Smooth muscle cell (in vitro differentiated cells): ENCODE results near the gene KLHL22. TPM values are rescaled to one million over a fixed set of nuclear protein-coding genes. Genes with fewer than 3 reads are reported as not detected.

Experiments
- DNase-seq: peaks from one replicate; lab custom pipeline; 2025; ENCODE audit not compliant: unreplicated experiment; lab: John Stamatoyannopoulos, UW
- H2AFZ ChIP-seq: fragments of 200-600 bp; sonication (generic); 2 replicates; pipeline ENCODE4 v1.6.0; 2016; ENCODE audit warnings: antibody characterized with exemption, low read depth, mild to moderate bottlenecking
- H3F3A ChIP-seq: fragments of 200-600 bp; sonication (generic); 2 replicates; pipeline ENCODE4 v1.6.0; 2017; ENCODE audit warnings: antibody characterized with exemption, low read depth
- H3K27ac ChIP-seq: fragments of 200-600 bp; sonication (generic); 2 replicates; pipeline ENCODE4 v1.5.1; 2016; ENCODE audit warnings: low read depth, mild to moderate bottlenecking
- H3K27me3 ChIP-seq: fragments of 200-600 bp; sonication (generic); 2 replicates; pipeline ENCODE4 v1.6.1; 2016; ENCODE audit warnings: low read depth, mild to moderate bottlenecking
- H3K36me3 ChIP-seq: fragments of 200-600 bp; sonication (generic); 2 replicates; pipeline ENCODE4 v1.5.1; 2016; ENCODE audit warnings: low read depth
- H3K4me1 ChIP-seq: fragments of 200-600 bp; sonication (generic); 2 replicates; pipeline ENCODE4 v1.5.1; 2016; ENCODE audit warnings: low read depth
- H3K4me2 ChIP-seq: fragments of 200-600 bp; sonication (generic); 2 replicates; pipeline ENCODE4 v1.6.0; 2016; ENCODE audit warnings: mild to moderate bottlenecking
- H3K4me3 ChIP-seq: fragments of 200-600 bp; sonication (generic); 2 replicates; pipeline ENCODE4 v1.5.1; 2016; ENCODE audit warnings: mild to moderate bottlenecking
- H3K79me2 ChIP-seq: fragments of 200-600 bp; sonication (generic); 2 replicates; pipeline ENCODE4 v1.6.0; 2016; ENCODE audit warnings: low read depth, mild to moderate bottlenecking
- H3K9ac ChIP-seq: fragments of 200-600 bp; sonication (generic); 2 replicates; pipeline ENCODE4 v1.6.0; 2016; ENCODE audit warnings: low read depth
- H3K9me3 ChIP-seq: fragments of 200-600 bp; sonication (generic); replicated peaks from 2 replicates; pipeline ENCODE4 v1.5.1; 2016; ENCODE audit warnings: low read depth
- H4K20me1 ChIP-seq: fragments of 200-600 bp; sonication (generic); 2 replicates; pipeline ENCODE4 v1.6.0; 2016; ENCODE audit warnings: low read depth
- WGBS: methylation state at CpG from one replicate; pipeline ENCODE4 v1.1.7; 2016; ENCODE audit warnings: low lambda C conversion rate; 5-methylcytosine and 5-hydroxymethylcytosine counted together
- polyA plus RNA-seq: library from polyadenylated mRNA; unstranded; fragments of >200 nt; fragmentation: Nextera tagmentation; extraction: Ambion mirVana; gene quantifications from 2 replicates; pipeline ENCODE4 v1.2.1, GENCODE V29; 2016
- total RNA-seq: library from RNA; depleted of rRNA; stranded (reverse); fragments of >200 nt; gene quantifications from 2 replicates; pipeline ENCODE4 v1.2.3, GENCODE V29; 2014
- TF ChIP-seq, protein P1 (sequence below): fragments of 200-600 bp; sonication (generic); IDR thresholded peaks from 2 replicates; pipeline ENCODE4 v1.5.1; 2017; ENCODE audit warnings: borderline replicate concordance, mild to moderate bottlenecking, antibody characterized with exemption; ENCODE audit not compliant: insufficient read depth, poor library complexity, severe bottlenecking

KLHL22 gene
- total and polyA plus RNA-seq, 2 experiments from 2014 or later, result 17.1 to 27.3 TPM

DNA sequence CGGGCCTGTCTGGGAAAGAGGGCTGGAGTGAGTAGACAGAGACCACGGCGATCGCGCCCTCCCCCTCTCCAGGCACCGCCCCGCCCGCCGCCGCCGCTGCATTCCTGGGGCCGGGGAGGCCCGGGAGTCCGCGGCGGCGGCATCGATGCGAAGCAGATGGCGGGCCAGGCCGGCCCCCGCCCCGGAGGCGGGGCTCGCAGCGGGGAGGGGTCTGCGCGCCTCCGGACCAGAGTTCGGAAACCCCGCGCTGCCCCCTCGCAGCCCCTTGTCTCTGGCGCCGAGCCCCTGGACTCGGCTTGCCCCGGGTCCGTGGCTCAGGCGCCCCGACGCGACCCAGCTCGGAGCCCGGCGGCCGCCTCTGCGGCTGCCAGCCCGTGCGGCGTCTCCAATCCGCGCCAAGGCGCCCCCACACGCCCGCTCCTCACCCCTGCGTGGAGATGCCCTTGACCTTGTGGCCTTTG is 59.3 kb downstream of the KLHL22 start:
- DNase-seq, result no peak
- under 1% methylated on average over 32 of the region's 56 CpGs for WGBS
- Histone ChIP-seq H3K27ac (peak overlapping the region; percentile 57), H3K36me3 (no peaks in the 10 kb centered on the region), H3K4me1 (peaks cover 12% of the 10 kb centered on the region), H3K9me3 (no peaks in the 10 kb centered on the region), H3K27me3 (no peaks in the 10 kb centered on the region), H3K4me3 (peak overlapping the region; percentile 67), H3K9ac (peak overlapping the region; percentile 83), H3F3A (peaks cover 10% of the 10 kb centered on the region), H2AFZ (no peak overlapping the region), H4K20me1 (peaks cover 52% of the 10 kb centered on the region), H3K4me2 (peak overlapping the region; percentile 100), H3K79me2 (peaks cover 46% of the 10 kb centered on the region)
- TF ChIP-seq, protein P1, sequence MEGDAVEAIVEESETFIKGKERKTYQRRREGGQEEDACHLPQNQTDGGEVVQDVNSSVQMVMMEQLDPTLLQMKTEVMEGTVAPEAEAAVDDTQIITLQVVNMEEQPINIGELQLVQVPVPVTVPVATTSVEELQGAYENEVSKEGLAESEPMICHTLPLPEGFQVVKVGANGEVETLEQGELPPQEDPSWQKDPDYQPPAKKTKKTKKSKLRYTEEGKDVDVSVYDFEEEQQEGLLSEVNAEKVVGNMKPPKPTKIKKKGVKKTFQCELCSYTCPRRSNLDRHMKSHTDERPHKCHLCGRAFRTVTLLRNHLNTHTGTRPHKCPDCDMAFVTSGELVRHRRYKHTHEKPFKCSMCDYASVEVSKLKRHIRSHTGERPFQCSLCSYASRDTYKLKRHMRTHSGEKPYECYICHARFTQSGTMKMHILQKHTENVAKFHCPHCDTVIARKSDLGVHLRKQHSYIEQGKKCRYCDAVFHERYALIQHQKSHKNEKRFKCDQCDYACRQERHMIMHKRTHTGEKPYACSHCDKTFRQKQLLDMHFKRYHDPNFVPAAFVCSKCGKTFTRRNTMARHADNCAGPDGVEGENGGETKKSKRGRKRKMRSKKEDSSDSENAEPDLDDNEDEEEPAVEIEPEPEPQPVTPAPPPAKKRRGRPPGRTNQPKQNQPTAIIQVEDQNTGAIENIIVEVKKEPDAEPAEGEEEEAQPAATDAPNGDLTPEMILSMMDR, result no peak

DNA sequence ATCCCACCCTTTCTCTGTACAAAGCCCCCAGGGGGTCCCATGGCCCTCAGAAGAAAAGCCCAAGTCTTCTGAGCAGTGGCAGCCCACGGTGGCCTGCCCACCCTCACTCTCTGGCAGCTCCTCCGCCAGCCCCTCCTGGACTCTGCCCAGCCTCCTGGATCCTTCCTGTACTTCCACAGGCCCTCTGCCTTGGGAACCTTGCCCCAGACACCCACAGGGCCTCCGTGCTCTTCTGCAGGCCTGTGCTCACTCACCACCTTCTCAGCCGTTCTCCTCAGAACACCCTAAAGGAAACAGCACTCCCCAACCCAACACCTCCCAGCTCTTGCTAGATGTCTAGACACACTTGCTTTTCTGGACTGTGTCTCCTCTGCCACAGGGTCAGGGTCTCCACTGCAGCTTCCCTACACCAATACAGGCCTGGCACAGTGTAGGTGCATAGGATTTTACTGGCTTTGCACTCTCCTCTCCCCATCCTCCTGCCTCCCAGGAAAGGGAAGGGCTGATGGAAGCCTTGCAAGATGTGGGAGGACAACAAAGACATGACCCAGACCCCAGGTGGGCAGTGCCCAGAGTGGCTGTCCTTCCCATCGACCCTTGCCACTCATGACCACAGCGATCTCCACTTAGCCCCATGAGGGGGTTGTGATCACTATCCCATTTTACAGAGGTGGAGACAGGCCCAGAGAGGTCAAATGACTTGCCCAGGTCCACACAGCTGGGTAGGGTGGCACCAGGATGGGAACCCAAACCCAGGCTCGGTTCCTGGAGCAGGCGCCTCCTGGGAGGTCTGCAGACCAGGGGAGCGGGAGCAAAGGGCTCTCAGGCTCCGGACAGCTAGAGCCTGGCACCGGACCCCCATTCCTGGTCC is 59.9 kb downstream of the KLHL22 start:
- peak overlapping the region; percentile 54 for H3K27ac ChIP-seq
- peak overlapping the region; percentile 100 for H3K4me2 ChIP-seq
- peak overlapping the region; percentile 67 for H3K4me3 ChIP-seq
- H2AFZ ChIP-seq, result no peak overlapping the region
- H3K36me3 ChIP-seq, result no peaks in the 10 kb centered on the region
- WGBS, result 43% methylated on average over 8 of the region's 11 CpGs
- peaks cover 46% of the 10 kb centered on the region for H3K79me2 ChIP-seq
- no peak for DNase-seq
- H3K27me3 ChIP-seq, result no peaks in the 10 kb centered on the region
- peaks cover 12% of the 10 kb centered on the region for H3K4me1 ChIP-seq
- peak overlapping the region; percentile 83 for H3K9ac ChIP-seq
- H3K9me3 ChIP-seq, result no peaks in the 10 kb centered on the region
- peaks cover 59% of the 10 kb centered on the region for H4K20me1 ChIP-seq
- peaks cover 10% of the 10 kb centered on the region for H3F3A ChIP-seq
- TF ChIP-seq, protein P1, result no peak

DNA sequence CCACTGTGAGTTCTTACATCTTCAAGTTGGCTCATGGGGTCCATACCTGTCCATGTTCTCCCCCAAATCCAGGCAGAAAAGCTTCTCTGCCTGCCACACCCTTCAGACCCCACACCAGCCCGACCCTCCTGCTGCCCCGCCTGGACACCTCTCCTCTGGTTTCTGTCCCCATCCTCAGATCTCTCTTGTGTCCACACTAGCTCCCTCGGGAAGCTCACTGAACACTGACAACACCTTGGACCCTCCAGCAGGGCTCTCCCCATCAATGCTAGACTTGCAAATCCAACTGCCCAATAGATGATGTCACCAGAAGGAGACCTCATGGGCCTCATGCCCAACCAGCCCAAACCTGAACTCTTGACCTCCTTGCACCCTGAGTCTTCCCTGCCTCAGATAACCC is 60.8 kb downstream of the KLHL22 start:
- WGBS, result 100% methylated on average over 3 of the region's 3 CpGs

More for the DNA sequence above, 60.8 kb downstream of the KLHL22 start:
- no peaks in the 10 kb centered on the region for H3K36me3 ChIP-seq
- peaks cover 8% of the 10 kb centered on the region for H3F3A ChIP-seq
- H2AFZ ChIP-seq, result no peak overlapping the region
- DNase-seq, result no peak
- H3K9me3 ChIP-seq, result no peaks in the 10 kb centered on the region
- H3K27me3 ChIP-seq, result no peaks in the 10 kb centered on the region
- TF ChIP-seq, protein P1, result no peak
- H3K4me3 ChIP-seq, result no peak overlapping the region
- H3K79me2 ChIP-seq, result peaks cover 50% of the 10 kb centered on the region
- H3K4me1 ChIP-seq, result peaks cover 12% of the 10 kb centered on the region
- H4K20me1 ChIP-seq, result peaks cover 68% of the 10 kb centered on the region
- H3K9ac ChIP-seq, result no peak overlapping the region
- H3K27ac ChIP-seq, result no peak overlapping the region
- H3K4me2 ChIP-seq, result no peak overlapping the region
